IMR-90 (cell line): ENCODE measurements around the gene STXBP4. TPM values are rescaled to one million over a fixed set of nuclear protein-coding genes. Genes with fewer than 3 reads are reported as not detected.

Source experiments
- ATAC-seq: fragments of 200-7000 bp; cut with Tn5 transposase; 2 replicates; pipeline ENCODE4 v1.9.1; 2020; ENCODE audit warnings: low read depth, mild to moderate bottlenecking, moderate library complexity
- BruUV-seq: library from RNA; stranded (reverse); fragments of 400-500 nt; replicated peaks from 2 replicates; lab custom pipeline; 2021; lab: Mats Ljungman, UMichigan
- CTCF ChIA-PET: fragments of 300-600 bp; formaldehyde crosslinking; extraction: SDS; loops from one replicate; lab custom pipeline; 2021; ENCODE audit warnings: antibody characterized with exemption; lab: Yijun Ruan, JAX
- POLR2A ChIA-PET: fragments of 300-600 bp; sonication (Branson Sonifier 250); formaldehyde crosslinking; loops from one replicate; lab custom pipeline; 2022; ENCODE audit warnings: antibody characterized with exemption; ENCODE audit not compliant: unreplicated experiment; lab: Charles Lee
- DNase-seq: peaks from one replicate; pipeline ENCODE4 v3.0.0; 2013
- H2AFZ ChIP-seq: replicated peaks from 2 replicates; pipeline ENCODE3; 2013; ENCODE audit warnings: low read length, mild to moderate bottlenecking; ENCODE audit not compliant: poor library complexity
- H2AK5ac ChIP-seq: 2 replicates; pipeline ENCODE4 v1.6.1; 2013; ENCODE audit warnings: low read depth, low read length, inconsistent platforms
- H2AK9ac ChIP-seq: replicated peaks from 2 replicates; pipeline ENCODE3; 2013; ENCODE audit warnings: mild to moderate bottlenecking, low read depth, low read length, moderate library complexity; ENCODE audit not compliant: poor library complexity
- H2BK120ac ChIP-seq: 2 replicates; pipeline ENCODE4 v1.6.1; 2013; ENCODE audit warnings: low read depth, low read length, inconsistent platforms
- H2BK15ac ChIP-seq: 3 replicates; pipeline ENCODE4 v1.6.1; 2013; ENCODE audit warnings: low read depth, low read length, inconsistent platforms
- H2BK20ac ChIP-seq: 2 replicates; pipeline ENCODE4 v1.6.1; 2013; ENCODE audit warnings: low read depth, mild to moderate bottlenecking, inconsistent platforms, low read length, moderate library complexity
- H2BK5ac ChIP-seq: 2 replicates; pipeline ENCODE4 v1.6.1; 2013; ENCODE audit warnings: mild to moderate bottlenecking, low read depth, low read length, inconsistent platforms; ENCODE audit not compliant: poor library complexity, severe bottlenecking
- H3K14ac ChIP-seq: replicated peaks from 2 replicates; pipeline ENCODE4 v1.6.1; 2013; ENCODE audit warnings: low read depth, low read length, inconsistent platforms
- H3K18ac ChIP-seq: 2 replicates; pipeline ENCODE4 v1.6.1; 2013; ENCODE audit warnings: low read depth, low read length, control low read depth
- H3K23ac ChIP-seq: 2 replicates; pipeline ENCODE4 v1.6.1; 2013; ENCODE audit warnings: low read depth, low read length, inconsistent platforms
- H3K27ac ChIP-seq: 2 replicates; pipeline ENCODE4 v1.5.1; 2013; ENCODE audit warnings: mild to moderate bottlenecking, control low read depth, low read length; ENCODE audit not compliant: insufficient read depth
- H3K27me3 ChIP-seq: 2 replicates; pipeline ENCODE4 v1.6.1; 2013; ENCODE audit warnings: low read length; ENCODE audit not compliant: control insufficient read depth, insufficient read depth
- H3K36me3 ChIP-seq: 2 replicates; pipeline ENCODE4 v1.6.1; 2013; ENCODE audit warnings: low read length, mixed read lengths; ENCODE audit not compliant: control insufficient read depth, insufficient read depth
- H3K4ac ChIP-seq: 2 replicates; pipeline ENCODE4 v1.6.1; 2013; ENCODE audit warnings: low read depth, low read length, inconsistent platforms
- H3K4me1 ChIP-seq: 2 replicates; pipeline ENCODE4 v1.6.1; 2013; ENCODE audit warnings: low read length, mixed read lengths; ENCODE audit not compliant: control insufficient read depth, insufficient read depth
- H3K4me2 ChIP-seq: 2 replicates; pipeline ENCODE4 v1.6.1; 2013; ENCODE audit warnings: low read depth, mild to moderate bottlenecking, control low read depth, low read length, moderate library complexity
- H3K4me3 ChIP-seq: 2 replicates; pipeline ENCODE4 v1.5.1; 2013; ENCODE audit warnings: low read depth, mild to moderate bottlenecking, control low read depth, low read length, moderate library complexity; ENCODE audit not compliant: insufficient read depth
- H3K56ac ChIP-seq: 2 replicates; pipeline ENCODE4 v1.6.1; 2013; ENCODE audit warnings: low read length, inconsistent platforms; ENCODE audit not compliant: insufficient read depth; ENCODE audit errors: extremely low read depth
- H3K79me1 ChIP-seq, 2 experiments: 2 replicates each; pipeline ENCODE4 v1.6.1; 2013; ENCODE audit warnings: low read length in 2 of 2, inconsistent platforms in 1 of 2, low read depth in 1 of 2
- H3K9ac ChIP-seq: 2 replicates; pipeline ENCODE4 v1.6.1; 2013; ENCODE audit warnings: low read depth, low read length, control low read depth
- H3K9me1 ChIP-seq: 2 replicates; pipeline ENCODE4 v1.6.1; 2013; ENCODE audit warnings: low read length, inconsistent platforms; ENCODE audit not compliant: insufficient read depth
- H3K9me3 ChIP-seq: 2 replicates; pipeline ENCODE4 v1.6.1; 2013; ENCODE audit warnings: low read length; ENCODE audit not compliant: control insufficient read depth, insufficient read depth
- H4K20me1 ChIP-seq: 2 replicates; pipeline ENCODE4 v1.6.1; 2013; ENCODE audit warnings: low read length, inconsistent platforms; ENCODE audit not compliant: insufficient read depth
- H4K5ac ChIP-seq: 2 replicates; pipeline ENCODE4 v1.6.1; 2013; ENCODE audit warnings: mild to moderate bottlenecking, low read depth, low read length, control low read depth
- H4K8ac ChIP-seq, 2 experiments: 2 replicates each; pipeline ENCODE4 v1.6.1; 2013; ENCODE audit warnings: low read depth in 2 of 2, low read length in 2 of 2, control low read depth in 1 of 2, inconsistent platforms in 1 of 2
- H4K91ac ChIP-seq: 2 replicates; pipeline ENCODE4 v1.6.1; 2013; ENCODE audit warnings: low read depth, low read length, inconsistent platforms; ENCODE audit not compliant: insufficient read depth
- BHLHE40 ChIP-seq: fragments of 150-350 bp; IDR thresholded peaks from 2 replicates; pipeline ENCODE4 v1.6.1; 2016; ENCODE audit warnings: mild to moderate bottlenecking, low read depth, low read length
- CEBPB ChIP-seq: IDR thresholded peaks from 2 replicates; pipeline ENCODE4 v1.6.1; 2012; ENCODE audit warnings: low read depth, low read length, improper control_type of control experiment
- CHD1 ChIP-seq: IDR thresholded peaks from 2 replicates; pipeline ENCODE4 v1.6.1; 2012; ENCODE audit warnings: low read depth, low read length, improper control_type of control experiment
- CTCF ChIP-seq: conservative IDR thresholded peaks from 2 replicates; pipeline ENCODE4 v1.5.1; 2012; ENCODE audit warnings: mild to moderate bottlenecking, low read depth, low read length, improper control_type of control experiment
- ELK1 ChIP-seq: fragments of 150-350 bp; IDR thresholded peaks from 2 replicates; pipeline ENCODE4 v1.6.1; 2016; ENCODE audit warnings: low read depth, mild to moderate bottlenecking, low read length, moderate library complexity, borderline replicate concordance
- FOS ChIP-seq: fragments of 150-350 bp; IDR thresholded peaks from 2 replicates; pipeline ENCODE4 v1.6.1; 2016; ENCODE audit warnings: low read depth, low read length
- MAFK ChIP-seq: IDR thresholded peaks from 2 replicates; pipeline ENCODE4 v1.6.1; 2012; ENCODE audit warnings: low read depth, low read length, improper control_type of control experiment
- MAZ ChIP-seq: IDR thresholded peaks from 2 replicates; pipeline ENCODE4 v1.6.1; 2012; ENCODE audit warnings: low read depth, mild to moderate bottlenecking, low read length, improper control_type of control experiment, moderate library complexity, borderline replicate concordance
- MXI1 ChIP-seq: IDR thresholded peaks from 2 replicates; pipeline ENCODE4 v1.6.1; 2012; ENCODE audit warnings: low read depth, mild to moderate bottlenecking, low read length, moderate library complexity, borderline replicate concordance
- NFE2L2 ChIP-seq: fragments of 150-350 bp; IDR thresholded peaks from 2 replicates; pipeline ENCODE4 v1.6.1; 2016; ENCODE audit warnings: low read depth, mild to moderate bottlenecking, low read length
- POLR2A ChIP-seq: IDR thresholded peaks from 2 replicates; pipeline ENCODE4 v1.6.1; 2012; ENCODE audit warnings: mild to moderate bottlenecking, low read depth, low read length
- RAD21 ChIP-seq: IDR thresholded peaks from 2 replicates; pipeline ENCODE4 v1.6.1; 2012; ENCODE audit warnings: low read length, improper control_type of control experiment
- RCOR1 ChIP-seq: IDR thresholded peaks from 2 replicates; pipeline ENCODE4 v1.6.1; 2012; ENCODE audit warnings: mild to moderate bottlenecking, low read length, improper control_type of control experiment; ENCODE audit not compliant: insufficient replicate concordance
- RFX5 ChIP-seq: IDR thresholded peaks from 2 replicates; pipeline ENCODE4 v1.8.0; 2012; ENCODE audit warnings: low read depth, mild to moderate bottlenecking, low read length, moderate library complexity
- SMC3 ChIP-seq: fragments of 150-350 bp; IDR thresholded peaks from 2 replicates; pipeline ENCODE4 v1.6.1; 2016; ENCODE audit warnings: low read depth, mild to moderate bottlenecking, antibody characterized with exemption, low read length, moderate library complexity
- USF2 ChIP-seq: fragments of 150-350 bp; IDR thresholded peaks from 2 replicates; pipeline ENCODE4 v1.6.1; 2017; ENCODE audit warnings: mild to moderate bottlenecking, antibody characterized with exemption, low read length, low read depth
- WGBS, 2 experiments: methylation state at CpG; one replicate each; pipeline versions ENCODE4 v1.1.5 to v1.1.7; 2013; ENCODE audit warnings: missing lambda C conversion rate in 2 of 2; ENCODE audit not compliant: insufficient read length in 1 of 2; ENCODE audit errors: extremely low coverage in 2 of 2; 5-methylcytosine and 5-hydroxymethylcytosine counted together
- dilution Hi-C: fragments of 300-500 bp; cut with HindIII; formaldehyde crosslinking; loops from one replicate; pipeline ENCODE4 v1.14.3; 2018; ENCODE audit warnings: low sequenced_read_pairs; ENCODE audit not compliant: unreplicated experiment
- in situ Hi-C: fragments of 300-500 bp; cut with MboI; formaldehyde crosslinking; loops from 3 replicates; pipeline ENCODE4 v1.14.3; 2019; ENCODE audit warnings: low sequenced_read_pairs, inconsistent platforms, mixed read lengths
- intact Hi-C: fragments of 100-400 bp; cut with micrococcal nuclease; formaldehyde crosslinking; loops from 2 replicates; pipeline ENCODE4 v1.10.0; 2022
- polyA plus RNA-seq, 3 experiments: library from polyadenylated mRNA; depleted of rRNA; stranded (reverse); fragments of >200 nt; gene quantifications; 2 replicates each; pipeline ENCODE4 v1.2.3, GENCODE V29; 2012; ENCODE audit warnings: low replicate concordance in 1 of 3
- total RNA-seq: library from RNA; depleted of rRNA; stranded (reverse); fragments of >200 nt; gene quantifications from 2 replicates; pipeline ENCODE4 v1.2.3, GENCODE V29; 2012

Gene STXBP4
- total and polyA plus RNA-seq, 2 of the 4 experiments (the other 2 are of a cell fraction): 4.1 to 20.4 TPM

GRCh38 chr17:54935471-54935870 is 33.1 kb upstream of the STXBP4 start:
- Histone ChIP-seq H3K79me1 (no peaks in the 10 kb centered on the region), H3K4ac (no peak overlapping the region), H3K4me1 (no peaks in the 10 kb centered on the region), H3K23ac (no peak overlapping the region), H2BK20ac (no peak overlapping the region), H4K91ac (no peak overlapping the region), H2AK5ac (no peak overlapping the region), H3K18ac (no peak overlapping the region), H4K5ac (no peak overlapping the region), H3K4me2 (no peak overlapping the region), H4K8ac (no peak overlapping the region), H4K20me1 (no peaks in the 10 kb centered on the region), H3K9me3 (no peaks in the 10 kb centered on the region), H3K27me3 (no peaks in the 10 kb centered on the region), H3K9ac (no peak overlapping the region), H3K14ac (no peak overlapping the region), H3K27ac (no peak overlapping the region), H3K56ac (no peak overlapping the region), H3K9me1 (no peaks in the 10 kb centered on the region), H3K36me3 (peaks cover 8% of the 10 kb centered on the region), H2BK15ac (no peak overlapping the region), H2BK5ac (no peak overlapping the region), H2AFZ (no peak overlapping the region), H2BK120ac (no peak overlapping the region), H2AK9ac (no peak overlapping the region), H3K4me3 (no peak overlapping the region)
- no TSS peak for BruUV-seq
- no peak for TF ChIP-seq FOS
- TF ChIP-seq RFX5: no peak
- TF ChIP-seq NFE2L2: no peak
- no peak for TF ChIP-seq ELK1
- no peak for TF ChIP-seq RAD21
- no peak for TF ChIP-seq MXI1
- TF ChIP-seq MAFK: no peak
- no peak for TF ChIP-seq CTCF
- no peak for TF ChIP-seq SMC3
- no peak for TF ChIP-seq POLR2A
- no peak for TF ChIP-seq MAZ
- no peak for TF ChIP-seq CEBPB
- TF ChIP-seq RCOR1: no peak
- no peak for TF ChIP-seq BHLHE40
- no peak for TF ChIP-seq CHD1
- no peak for TF ChIP-seq USF2
- WGBS, 2 experiments: no CpG with 5 or more reads among the region's 5 CpGs
- dilution Hi-C loops (no loop called here), intact Hi-C loops (no loop called here), in situ Hi-C loops (no loop called here)
- ChIA-PET CTCF (interaction anchor here (0.6 kb wide), 1 partner anchor 1295 kb away, joined by 3 read pairs; no protein-coding TSS in a partner anchor), POLR2A (no interaction called here)
- ATAC-seq (no peak), DNase-seq (no peak)
